Right renal pelvis (tissue), 4 donors: Measurements from ENCODE around the gene OS9. TPM values are rescaled to one million over a fixed set of nuclear protein-coding genes. Genes with fewer than 3 reads are reported as not detected.
A peak's percentile ranks its signal among the peaks of the same experiment; 100 is the strongest.
"Not testable (repeated sequence)": the region's sequence is repeated elsewhere in the genome, so short reads cannot be mapped to it uniquely, and the experiment has no call there.

ENCODE experiments used
- DNase-seq, 4 donors: peaks; one replicate each; pipeline ENCODE4 v3.0.0-alpha.2; 2013; ENCODE audit warnings: low read depth in 4 of 4, low spot score in 3 of 4, missing footprints in 1 of 4
- polyA plus RNA-seq, 4 donors: library from polyadenylated mRNA; unstranded; fragments of 120-200 nt; gene quantifications; one replicate each; pipeline ENCODE4 v1.2.1, GENCODE V29; 2013; ENCODE audit not compliant: insufficient read length in 4 of 4

Gene OS9
- polyA plus RNA-seq, 4 donors = 209 to 223 (median 214) TPM

GRCh38 chr12:57694459-57695019 lies 607 bp downstream of the OS9 start:
- DNase-seq = peak in 2 of 4 donors; percentile 5 to 12

DNA sequence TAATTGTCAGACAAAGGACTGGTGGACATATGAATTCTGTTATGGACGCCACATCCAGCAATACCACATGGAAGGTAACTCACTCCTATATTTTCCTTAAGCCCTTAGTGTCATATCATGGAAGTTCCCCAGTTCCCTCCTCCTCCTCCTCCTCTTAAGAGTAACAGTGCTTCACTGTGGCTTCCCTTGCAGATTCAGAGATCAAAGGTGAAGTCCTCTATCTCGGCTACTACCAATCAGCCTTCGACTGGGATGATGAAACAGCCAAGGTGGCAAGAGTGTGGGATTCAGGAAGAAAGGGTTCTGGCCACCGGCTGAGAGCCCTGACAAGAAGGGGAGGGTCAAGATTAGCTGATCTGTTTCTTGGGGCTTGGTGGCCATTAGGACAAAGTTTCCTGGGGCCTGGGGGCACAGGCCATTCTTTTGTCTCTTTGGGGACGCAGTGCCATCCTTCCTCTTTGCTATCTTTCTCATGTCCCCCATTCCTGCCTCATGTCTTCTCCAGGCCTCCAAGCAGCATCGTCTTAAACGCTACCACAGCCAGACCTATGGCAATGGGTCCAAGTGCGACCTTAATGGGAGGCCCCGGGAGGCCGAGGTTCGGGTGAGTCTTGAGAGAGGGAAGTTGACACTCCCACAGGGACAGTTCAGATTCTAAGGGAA lies 2.0 kb downstream of the OS9 start:
- DNase-seq = no peak

GRCh38 chr12:57697076-57697475 lies 3.1 kb downstream of the OS9 start:
- no peak for DNase-seq

DNA sequence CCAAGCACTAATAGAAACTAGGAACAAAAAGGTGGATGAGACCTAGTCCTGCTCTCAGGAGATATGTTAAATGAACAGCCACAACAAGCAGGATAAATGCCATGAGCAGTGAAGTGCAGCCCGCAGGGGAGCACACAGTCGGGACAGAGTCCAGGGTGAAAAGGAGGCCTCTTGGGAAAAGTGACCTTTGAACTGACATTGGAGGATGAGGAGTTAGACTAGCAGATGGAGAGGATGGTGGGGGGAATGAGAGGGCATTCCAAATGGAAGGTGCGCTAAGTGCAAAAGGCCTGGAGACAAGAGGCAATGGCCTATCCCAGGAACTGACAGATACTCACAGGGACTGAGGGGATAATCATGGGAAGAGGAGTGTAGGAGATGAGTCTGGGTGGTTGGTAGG lies 4.5 kb downstream of the OS9 start:
- no peak for DNase-seq

DNA sequence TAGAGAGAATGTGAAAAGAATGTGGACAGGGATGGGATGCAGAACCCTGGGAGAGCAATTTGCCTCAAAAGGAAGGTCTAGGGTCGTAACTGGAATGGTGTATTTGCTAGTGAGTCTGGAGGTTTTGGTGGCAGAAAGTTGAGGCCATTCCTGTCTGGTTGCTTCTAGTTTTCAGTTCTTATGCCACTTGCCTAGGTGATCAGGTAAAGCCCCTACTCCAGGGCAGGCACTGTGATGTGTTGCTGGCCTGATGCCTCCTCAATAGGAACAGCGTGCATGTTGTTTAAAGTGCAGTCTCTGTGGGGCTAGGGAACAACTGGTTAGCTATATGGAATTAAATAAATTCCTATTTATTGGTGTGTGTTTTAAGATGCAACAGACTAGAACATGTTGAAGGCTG lies 6.4 kb downstream of the OS9 start:
- DNase-seq = no peak

GRCh38 chr12:57707250-57707649 lies 13.3 kb downstream of the OS9 start:
- no peak for DNase-seq

DNA sequence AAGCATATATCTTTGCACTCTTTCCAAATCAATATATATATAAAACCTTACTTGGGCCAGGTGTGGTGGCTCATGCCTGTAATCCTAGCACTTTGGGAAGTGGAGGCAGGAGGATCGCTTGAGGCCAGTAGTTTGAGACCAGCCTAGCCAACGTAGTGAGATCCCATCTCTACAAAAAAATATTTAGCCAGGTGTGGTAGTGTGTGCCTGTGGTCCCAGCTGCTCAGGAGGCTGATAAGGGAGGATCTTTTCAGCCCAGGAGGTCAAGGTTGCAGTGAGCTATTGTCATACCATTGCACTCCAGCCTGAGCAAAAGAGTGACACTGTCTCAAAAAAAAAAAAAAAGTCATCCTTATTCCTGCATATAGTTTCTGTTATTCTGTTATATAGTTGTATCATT lies 14.4 kb downstream of the OS9 start:
- no peak for DNase-seq

GRCh38 chr12:57712701-57713100 lies 18.8 kb downstream of the OS9 start:
- DNase-seq = no peak

- no peak for DNase-seq
Observed at GRCh38 chr12:57713209-57713608, 19.3 kb downstream of the OS9 start.

DNA sequence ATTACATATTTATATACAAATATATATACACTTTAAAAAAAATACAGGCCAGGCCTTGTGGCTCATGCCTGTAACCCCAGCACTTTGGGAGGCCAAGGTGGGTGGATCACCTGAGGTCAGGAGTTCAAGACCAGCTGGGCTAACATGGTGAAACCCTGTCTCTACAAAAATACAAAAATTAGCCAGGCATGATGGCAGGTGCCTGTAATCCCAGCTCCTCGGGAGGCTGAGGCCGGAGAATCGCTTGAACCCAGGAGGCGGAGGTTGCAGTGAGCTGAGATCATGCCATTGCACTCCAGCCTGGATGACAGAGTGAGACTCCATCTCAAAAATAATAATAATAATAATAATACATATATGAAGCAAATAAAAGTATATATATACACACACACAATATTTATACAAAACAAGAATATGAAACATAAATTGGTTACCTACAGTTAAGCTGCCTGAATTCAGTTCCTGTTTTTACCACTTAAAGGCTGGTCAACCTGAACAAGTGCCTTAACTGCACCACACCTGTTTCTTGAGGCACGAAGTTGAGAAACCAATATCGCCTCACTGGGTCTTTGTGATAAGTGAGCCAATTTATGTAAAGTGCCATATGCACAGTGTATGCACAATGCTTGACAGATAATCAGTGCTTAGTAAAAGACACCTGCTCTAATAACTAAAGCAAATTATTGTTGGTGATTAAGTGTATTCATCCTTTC lies 21.3 kb downstream of the OS9 start:
- DNase-seq = not testable (repeated sequence)

DNA sequence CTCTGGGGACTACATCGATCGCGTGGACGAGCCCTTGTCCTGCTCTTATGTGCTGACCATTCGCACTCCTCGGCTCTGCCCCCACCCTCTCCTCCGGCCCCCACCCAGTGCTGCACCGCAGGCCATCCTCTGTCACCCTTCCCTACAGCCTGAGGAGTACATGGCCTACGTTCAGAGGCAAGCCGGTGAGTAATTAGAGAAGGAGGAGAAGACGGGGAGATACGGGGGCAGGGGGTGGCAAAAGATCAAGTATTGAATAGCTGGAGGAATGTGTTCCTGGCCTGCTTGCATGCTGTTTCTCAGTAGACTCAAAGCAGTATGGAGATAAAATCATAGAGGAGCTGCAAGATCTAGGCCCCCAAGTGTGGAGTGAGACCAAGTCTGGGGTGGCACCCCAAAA lies 21.9 kb downstream of the OS9 start:
- DNase-seq = no peak

DNA sequence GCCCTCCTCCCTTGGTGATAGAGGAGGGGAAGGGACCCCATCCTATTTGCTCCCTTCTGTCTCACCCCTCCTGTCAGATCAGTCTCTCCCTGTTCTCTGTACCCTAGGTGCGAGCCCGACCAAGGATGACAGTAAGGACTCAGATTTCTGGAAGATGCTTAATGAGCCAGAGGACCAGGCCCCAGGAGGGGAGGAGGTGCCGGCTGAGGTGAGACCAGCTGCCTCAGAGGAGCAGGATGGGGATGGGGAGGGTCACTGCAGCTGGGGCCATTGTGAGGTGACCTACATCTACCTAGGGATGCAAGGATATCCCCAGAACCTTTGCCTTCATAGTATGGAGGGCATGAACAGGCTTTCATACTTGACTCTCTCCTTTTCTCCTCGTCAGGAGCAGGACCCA lies 22.4 kb downstream of the OS9 start:
- DNase-seq = no peak

- no peak for DNase-seq
Observed at GRCh38 chr12:57717131-57717530, 23.2 kb downstream of the OS9 start.

DNA sequence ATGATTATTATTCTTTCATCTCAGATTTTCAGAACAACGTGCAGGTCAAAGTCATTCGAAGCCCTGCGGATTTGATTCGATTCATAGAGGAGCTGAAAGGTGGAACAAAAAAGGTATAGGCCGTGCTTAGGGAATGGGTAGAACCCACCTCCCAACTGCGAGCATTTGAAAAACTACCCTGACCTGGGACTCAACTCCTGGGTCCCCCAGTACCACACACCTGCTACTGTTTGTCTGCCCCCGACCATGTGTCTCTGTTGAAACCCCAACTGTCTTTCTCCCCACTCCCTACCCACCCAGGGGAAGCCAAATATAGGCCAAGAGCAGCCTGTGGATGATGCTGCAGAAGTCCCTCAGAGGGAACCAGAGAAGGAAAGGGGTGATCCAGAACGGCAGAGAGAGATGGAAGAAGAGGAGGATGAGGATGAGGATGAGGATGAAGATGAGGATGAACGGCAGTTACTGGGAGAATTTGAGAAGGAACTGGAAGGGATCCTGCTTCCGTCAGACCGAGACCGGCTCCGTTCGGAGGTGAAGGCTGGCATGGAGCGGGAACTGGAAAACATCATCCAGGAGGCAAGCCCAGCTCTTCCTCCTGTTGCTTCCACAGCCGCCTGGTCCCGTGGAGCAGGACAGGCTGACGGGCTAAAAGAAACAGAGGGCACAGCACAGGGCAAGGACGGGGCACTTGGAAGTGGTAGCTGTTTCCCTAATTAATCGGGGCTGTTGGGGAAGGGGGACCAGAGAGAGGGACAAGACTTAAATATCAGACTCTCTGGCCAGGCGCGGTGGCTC lies 24.1 kb downstream of the OS9 start:
- no peak for DNase-seq

DNA sequence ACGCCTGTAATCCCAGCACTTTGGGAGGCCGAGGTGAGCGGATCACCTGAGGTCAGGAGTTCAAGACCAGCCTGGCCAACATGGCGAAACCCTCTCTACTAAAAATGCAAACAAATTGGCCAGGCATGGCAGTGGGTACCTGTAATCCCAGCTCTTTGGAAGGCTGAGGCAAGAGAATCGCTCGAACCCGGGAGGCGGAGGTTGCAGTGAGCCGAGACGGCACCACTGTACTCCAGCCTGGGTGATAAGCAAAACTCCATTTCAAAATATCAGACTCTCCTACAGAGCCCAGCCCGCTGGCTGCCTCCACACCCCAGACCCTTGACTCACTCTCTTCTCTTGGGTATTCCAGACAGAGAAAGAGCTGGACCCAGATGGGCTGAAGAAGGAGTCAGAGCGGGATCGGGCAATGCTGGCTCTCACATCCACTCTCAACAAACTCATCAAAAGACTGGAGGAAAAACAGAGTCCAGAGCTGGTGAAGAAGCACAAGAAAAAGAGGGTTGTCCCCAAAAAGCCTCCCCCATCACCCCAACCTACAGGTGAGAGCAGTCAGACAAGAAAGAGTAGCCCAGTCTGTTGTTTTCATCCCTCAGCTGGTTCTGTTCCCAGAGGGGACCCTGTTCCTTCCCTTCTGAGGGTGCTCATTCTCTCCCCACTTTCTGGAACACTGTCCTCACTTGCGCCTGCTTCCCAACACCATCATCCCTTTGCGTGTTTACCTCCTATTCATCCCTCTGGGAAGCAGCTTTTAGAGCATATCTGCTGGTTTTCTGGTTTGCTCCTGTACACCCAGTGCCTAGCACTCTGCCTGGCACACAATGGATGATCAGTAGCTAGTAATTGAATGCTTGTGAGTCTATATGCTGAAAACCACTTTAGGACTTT lies 25.0 kb downstream of the OS9 start:
- DNase-seq = no peak

DNA sequence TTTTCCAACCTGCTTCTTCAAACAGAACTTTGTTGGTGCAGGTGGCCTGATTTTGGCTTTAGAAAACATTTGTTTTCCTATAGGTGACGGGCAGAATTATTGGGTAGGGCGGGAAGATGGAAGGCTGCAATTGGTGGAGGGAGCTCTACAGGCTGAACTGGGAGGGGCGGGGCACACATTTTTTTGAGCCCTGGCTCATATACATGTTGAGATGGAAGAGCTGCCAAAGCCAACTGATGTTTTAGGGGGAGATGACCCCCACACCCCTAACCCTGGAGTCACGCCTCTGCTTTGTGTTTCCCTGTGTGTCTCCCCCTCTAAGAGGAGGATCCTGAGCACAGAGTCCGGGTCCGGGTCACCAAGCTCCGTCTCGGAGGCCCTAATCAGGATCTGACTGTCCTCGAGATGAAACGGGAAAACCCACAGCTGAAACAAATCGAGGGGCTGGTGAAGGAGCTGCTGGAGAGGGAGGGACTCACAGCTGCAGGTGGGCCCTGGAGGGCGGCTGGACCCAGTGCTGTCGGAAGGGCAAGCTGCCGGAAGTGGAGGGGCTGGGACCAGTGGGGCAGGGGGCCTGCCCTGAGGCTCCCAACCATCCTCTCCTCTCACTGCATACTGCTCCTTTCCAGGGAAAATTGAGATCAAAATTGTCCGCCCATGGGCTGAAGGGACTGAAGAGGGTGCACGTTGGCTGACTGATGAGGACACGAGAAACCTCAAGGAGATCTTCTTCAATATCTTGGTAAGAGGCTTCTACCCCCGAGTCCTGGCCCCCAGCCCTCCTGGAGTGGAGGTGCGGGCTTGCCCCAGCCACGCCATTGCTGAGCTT lies 26.1 kb downstream of the OS9 start:
- DNase-seq = no peak

DNA sequence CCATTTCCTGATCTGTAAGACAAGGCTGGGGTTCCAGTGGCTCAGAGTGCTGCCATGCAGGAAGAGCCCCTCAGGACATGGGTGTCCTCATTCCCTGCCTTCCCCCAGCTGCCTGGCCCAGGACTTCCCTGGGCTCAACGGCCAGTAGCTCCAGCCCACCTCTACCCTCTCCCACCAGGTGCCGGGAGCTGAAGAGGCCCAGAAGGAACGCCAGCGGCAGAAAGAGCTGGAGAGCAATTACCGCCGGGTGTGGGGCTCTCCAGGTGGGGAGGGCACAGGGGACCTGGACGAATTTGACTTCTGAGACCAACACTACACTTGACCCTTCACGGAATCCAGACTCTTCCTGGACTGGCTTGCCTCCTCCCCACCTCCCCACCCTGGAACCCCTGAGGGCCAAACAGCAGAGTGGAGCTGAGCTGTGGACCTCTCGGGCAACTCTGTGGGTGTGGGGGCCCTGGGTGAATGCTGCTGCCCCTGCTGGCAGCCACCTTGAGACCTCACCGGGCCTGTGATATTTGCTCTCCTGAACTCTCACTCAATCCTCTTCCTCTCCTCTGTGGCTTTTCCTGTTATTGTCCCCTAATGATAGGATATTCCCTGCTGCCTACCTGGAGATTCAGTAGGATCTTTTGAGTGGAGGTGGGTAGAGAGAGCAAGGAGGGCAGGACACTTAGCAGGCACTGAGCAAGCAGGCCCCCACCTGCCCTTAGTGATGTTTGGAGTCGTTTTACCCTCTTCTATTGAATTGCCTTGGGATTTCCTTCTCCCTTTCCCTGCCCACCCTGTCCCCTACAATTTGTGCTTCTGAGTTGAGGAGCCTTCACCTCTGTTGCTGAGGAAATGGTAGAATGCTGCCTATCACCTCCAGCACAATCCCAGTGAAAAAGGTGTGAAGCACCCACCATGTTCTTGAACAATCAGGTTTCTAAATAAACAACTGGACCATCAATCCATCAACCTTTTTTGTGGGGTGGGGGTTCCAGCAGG lies 27.0 kb downstream of the OS9 start:
- DNase-seq = no peak
